Ishikawa (cell line): ENCODE data around the gene CKB.

Experiments used
- CEBPB ChIP-seq: IDR thresholded peaks from 2 replicates; pipeline ENCODE4 v1.6.1; 2012
- CREB1 ChIP-seq: IDR thresholded peaks from 2 replicates; pipeline ENCODE4 v1.6.1; 2012; ENCODE audit warnings: low read depth
- EGR1 ChIP-seq: IDR thresholded peaks from 2 replicates; pipeline ENCODE4 v1.6.1; 2012
- EP300 ChIP-seq: IDR thresholded peaks from 2 replicates; pipeline ENCODE4 v1.6.1; 2012; ENCODE audit warnings: borderline replicate concordance
- FOXM1 ChIP-seq: IDR thresholded peaks from 2 replicates; pipeline ENCODE4 v1.6.1; 2012; ENCODE audit warnings: low read depth, borderline replicate concordance
- MAX ChIP-seq: IDR thresholded peaks from 2 replicates; pipeline ENCODE4 v1.6.1; 2012
- NFIC ChIP-seq: IDR thresholded peaks from 2 replicates; pipeline ENCODE4 v1.6.1; 2012
- RAD21 ChIP-seq: IDR thresholded peaks from 2 replicates; pipeline ENCODE4 v1.6.1; 2012; ENCODE audit warnings: low read depth
- REST ChIP-seq: IDR thresholded peaks from 2 replicates; pipeline ENCODE4 v1.6.1; 2012; ENCODE audit warnings: low read depth, mild to moderate bottlenecking
- TAF1 ChIP-seq: IDR thresholded peaks from 2 replicates; pipeline ENCODE4 v1.6.1; 2012; ENCODE audit warnings: low read depth, mild to moderate bottlenecking
- TCF12 ChIP-seq: IDR thresholded peaks from 2 replicates; pipeline ENCODE4 v1.6.1; 2012; ENCODE audit warnings: low read depth
- USF1 ChIP-seq: IDR thresholded peaks from 2 replicates; pipeline ENCODE4 v1.6.1; 2012
- YY1 ChIP-seq: IDR thresholded peaks from 2 replicates; pipeline ENCODE4 v1.6.1; 2012; ENCODE audit warnings: low read depth
- ZBTB7A ChIP-seq: IDR thresholded peaks from 2 replicates; pipeline ENCODE4 v1.6.1; 2012; ENCODE audit warnings: low read depth

GRCh38 chr14:103545219-103545914 is 22.7 kb upstream of the CKB start:
- TF ChIP-seq EP300, result no peak
- TF ChIP-seq ZBTB7A, result no peak
- no peak for TF ChIP-seq EGR1
- TF ChIP-seq NFIC, result no peak
- TF ChIP-seq MAX, result no peak
- no peak for TF ChIP-seq RAD21
- TF ChIP-seq CREB1, result no peak
- no peak for TF ChIP-seq CEBPB
- no peak for TF ChIP-seq TAF1
- no peak for TF ChIP-seq YY1
- TF ChIP-seq REST, result no peak
- TF ChIP-seq TCF12, result no peak
- no peak for TF ChIP-seq FOXM1
- TF ChIP-seq USF1, result no peak
